ENCODE results near the gene RPS3. TPM values are rescaled to one million over a fixed set of nuclear protein-coding genes. Genes with fewer than 3 reads are reported as not detected.

The RPS3 gene
- total and polyA plus RNA-seq, 2 of the 13 experiments (the other 11 are each of a cell fraction or from before 2014, with no cell fraction given): 2,143 to 3,616 TPM

DNA sequence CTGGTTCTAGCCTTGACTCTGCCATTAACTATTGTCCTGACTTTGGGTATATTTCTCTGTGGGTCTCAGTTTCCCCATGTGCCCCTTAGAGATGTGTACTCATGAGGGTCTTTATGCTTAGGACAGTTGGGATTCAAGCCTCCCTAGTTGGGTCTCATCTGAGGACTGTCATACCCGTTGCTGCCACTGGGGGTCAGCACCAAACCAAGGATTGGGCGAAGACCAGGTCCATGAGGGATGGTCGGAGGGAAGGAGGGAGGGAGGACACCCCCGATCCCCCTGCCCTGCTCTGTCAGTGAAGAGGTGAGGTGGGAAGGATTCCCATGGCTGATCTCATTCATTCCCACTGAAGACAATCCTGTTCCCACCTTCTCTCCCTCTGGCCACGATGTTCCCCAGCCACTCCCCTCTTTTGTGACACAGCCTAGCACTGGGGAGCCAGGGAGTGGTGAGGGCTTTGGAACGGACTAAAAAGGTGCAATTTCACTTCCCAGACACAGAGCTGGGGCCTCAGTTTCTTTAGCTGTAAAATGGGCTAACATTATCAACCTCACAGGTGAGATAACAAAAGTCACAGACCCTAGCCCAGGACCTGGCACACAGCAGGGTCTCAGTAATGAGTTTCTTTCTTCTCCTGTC, 46.1 kb downstream of the RPS3 start (continued):
- TF ChIP-seq SPEN (CRISPR knock-in tag; IDR thresholded peaks at IDR 0.05; ENCODE audit: low read depth) (no peak), SMARCC2 (IDR thresholded peaks at IDR 0.05) (no peak), ZFY (CRISPR knock-in tag; IDR thresholded peaks at IDR 0.05) (no peak), PATZ1 (CRISPR knock-in tag; IDR thresholded peaks at IDR 0.05) (peak; percentile 50; the same call in 1 of the 2 replicates), ZNF629 (CRISPR knock-in tag; conservative IDR thresholded peaks at IDR 0.05) (peak; percentile 66), KDM5B (CRISPR knock-in tag; IDR thresholded peaks at IDR 0.05; ENCODE audit: borderline replicate concordance) (0 out of 2 replicates have a peak, but pooled peaks have one; percentile 45), THYN1 (CRISPR knock-in tag; IDR thresholded peaks at IDR 0.05; ENCODE audit: borderline replicate concordance, low read depth) (no peak), JUND (CRISPR knock-in tag; IDR thresholded peaks at IDR 0.05) (no peak), HNRNPK (IDR thresholded peaks at IDR 0.05; ENCODE audit: low read depth, low read length, poor library complexity, severe bottlenecking) (no peak), ZNF883 (CRISPR knock-in tag; IDR thresholded peaks at IDR 0.05; ENCODE audit: not compliant biosample characterization) (no peak), FOSL2 (CRISPR knock-in tag; IDR thresholded peaks at IDR 0.05) (peak; percentile 16; the same call in 1 of the 2 replicates), HNF4A (CRISPR knock-in tag; IDR thresholded peaks at IDR 0.05) (no peak), SALL1 (CRISPR knock-in tag; IDR thresholded peaks at IDR 0.05) (peak; percentile 36; the same call in 1 of the 2 replicates), ZNF678 (CRISPR knock-in tag; IDR thresholded peaks at IDR 0.05) (no peak), SP5 (CRISPR knock-in tag; IDR thresholded peaks at IDR 0.05; ENCODE audit: borderline replicate concordance, low read depth) (no peak), BCL6 (CRISPR knock-in tag; IDR thresholded peaks at IDR 0.05) (0 out of 2 replicates have a peak, but pooled peaks have one; percentile 11), MEIS1 (CRISPR knock-in tag; IDR thresholded peaks at IDR 0.05; ENCODE audit: borderline replicate concordance) (no peak)
- TF ChIP-seq, protein P1, sequence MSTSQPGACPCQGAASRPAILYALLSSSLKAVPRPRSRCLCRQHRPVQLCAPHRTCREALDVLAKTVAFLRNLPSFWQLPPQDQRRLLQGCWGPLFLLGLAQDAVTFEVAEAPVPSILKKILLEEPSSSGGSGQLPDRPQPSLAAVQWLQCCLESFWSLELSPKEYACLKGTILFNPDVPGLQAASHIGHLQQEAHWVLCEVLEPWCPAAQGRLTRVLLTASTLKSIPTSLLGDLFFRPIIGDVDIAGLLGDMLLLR (CRISPR knock-in tag; IDR thresholded peaks at IDR 0.05): no peak

Data from HepG2 (cell line).